Kasumi-1 (cell line): Measurements from ENCODE around the gene CDH1.
"Not testable (repeated sequence)": the region's sequence is repeated elsewhere in the genome, so short reads cannot be mapped to it uniquely, and the experiment has no call there.

ENCODE experiments used
- DNase-seq, 2 experiments: peaks; one replicate each; lab custom pipeline; 2025; lab: John Stamatoyannopoulos, UW

The CDH1 gene

GRCh38 chr16:68762996-68763756, 26.1 kb downstream of the CDH1 start:
- no peak for DNase-seq

DNA sequence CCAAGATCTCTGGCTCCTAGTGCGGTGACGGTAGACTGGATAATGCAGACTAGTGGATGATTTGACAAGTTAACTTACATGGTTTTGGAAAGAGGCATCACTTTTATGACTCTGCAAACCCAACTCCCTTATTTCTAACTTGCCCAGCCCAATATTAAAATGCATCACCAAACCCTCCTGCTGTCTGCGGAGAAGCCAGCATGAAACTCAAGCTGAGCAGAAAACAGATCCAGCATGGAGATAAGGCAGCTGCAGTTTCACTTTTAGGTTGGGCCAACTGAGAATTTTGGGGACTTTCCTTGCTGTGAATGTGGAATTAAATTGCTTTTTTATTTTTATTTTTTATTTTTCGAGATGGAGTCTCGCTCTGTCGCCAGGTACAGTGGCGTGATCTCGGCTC, 27.8 kb downstream of the CDH1 start:
- no peak for DNase-seq

DNA sequence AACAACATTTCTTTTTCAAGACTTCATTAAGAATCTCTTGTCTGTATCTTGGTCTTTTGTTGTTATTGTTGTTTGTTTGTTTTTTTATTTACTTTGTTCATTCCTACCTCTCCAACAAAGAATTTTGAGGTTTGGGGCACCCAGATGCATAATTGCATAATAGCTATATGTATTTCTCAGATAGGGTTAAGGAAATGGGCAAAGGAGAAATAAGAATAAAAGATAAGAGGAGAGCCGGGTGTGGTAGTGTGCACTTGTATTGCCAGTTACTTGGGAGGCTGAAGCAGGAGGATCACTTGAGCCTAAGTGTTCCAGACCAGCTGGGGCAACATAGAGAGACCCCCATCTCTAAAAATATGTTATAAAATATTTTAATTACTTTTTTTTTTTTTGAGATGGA, 30.5 kb downstream of the CDH1 start:
- no peak for DNase-seq

DNA sequence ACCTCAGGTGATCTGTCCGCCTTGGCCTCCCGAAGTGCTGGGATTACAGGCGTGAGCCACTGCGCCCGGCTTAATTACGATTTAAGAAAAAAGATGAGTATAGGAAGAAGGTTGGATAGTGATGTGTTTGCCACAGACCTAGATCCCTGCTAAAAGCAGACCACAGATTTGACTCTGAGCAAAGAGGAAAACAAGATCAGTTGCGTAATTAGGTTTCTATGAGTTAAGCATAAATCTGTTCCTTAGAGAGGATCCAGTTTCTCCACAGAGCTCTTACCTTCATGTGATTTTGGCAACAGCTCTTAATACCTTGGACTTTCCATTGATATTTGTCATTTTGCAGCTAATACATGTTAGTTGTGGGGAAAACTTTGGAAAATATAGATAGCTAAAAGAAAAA, 31.1 kb downstream of the CDH1 start:
- DNase-seq = no peak

- DNase-seq = no peak
These were observed 31.7 kb downstream of the CDH1 start for GRCh38 chr16:68768771-68769170.

DNA sequence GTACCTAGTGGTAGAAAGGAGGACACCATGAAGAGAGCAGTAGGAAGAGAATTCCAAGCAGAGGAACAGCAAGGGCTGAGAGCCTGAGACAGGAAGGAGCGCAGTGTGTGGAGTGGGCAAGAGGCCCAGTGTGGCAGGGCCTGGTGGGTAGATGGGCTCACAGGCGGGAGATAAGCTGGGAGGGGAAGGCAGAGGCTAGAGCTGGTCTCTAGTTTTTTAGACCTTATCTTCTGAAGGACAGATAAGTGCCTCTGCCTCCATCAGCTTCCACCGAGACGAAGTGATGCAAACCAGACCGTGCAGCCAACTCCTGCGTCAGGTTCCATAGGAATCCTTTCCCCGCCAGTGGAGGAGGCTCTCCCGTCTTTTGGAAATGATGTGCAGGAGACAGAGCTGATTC, 33.6 kb downstream of the CDH1 start:
- DNase-seq = no peak

- no peak for DNase-seq
These were observed 35.1 kb downstream of the CDH1 start for GRCh38 chr16:68772030-68772681.

GRCh38 chr16:68772871-68773270, 35.8 kb downstream of the CDH1 start:
- DNase-seq = no peak

GRCh38 chr16:68774982-68775634, 38.0 kb downstream of the CDH1 start:
- DNase-seq = no peak

GRCh38 chr16:68776821-68777485, 39.9 kb downstream of the CDH1 start:
- DNase-seq = no peak

DNA sequence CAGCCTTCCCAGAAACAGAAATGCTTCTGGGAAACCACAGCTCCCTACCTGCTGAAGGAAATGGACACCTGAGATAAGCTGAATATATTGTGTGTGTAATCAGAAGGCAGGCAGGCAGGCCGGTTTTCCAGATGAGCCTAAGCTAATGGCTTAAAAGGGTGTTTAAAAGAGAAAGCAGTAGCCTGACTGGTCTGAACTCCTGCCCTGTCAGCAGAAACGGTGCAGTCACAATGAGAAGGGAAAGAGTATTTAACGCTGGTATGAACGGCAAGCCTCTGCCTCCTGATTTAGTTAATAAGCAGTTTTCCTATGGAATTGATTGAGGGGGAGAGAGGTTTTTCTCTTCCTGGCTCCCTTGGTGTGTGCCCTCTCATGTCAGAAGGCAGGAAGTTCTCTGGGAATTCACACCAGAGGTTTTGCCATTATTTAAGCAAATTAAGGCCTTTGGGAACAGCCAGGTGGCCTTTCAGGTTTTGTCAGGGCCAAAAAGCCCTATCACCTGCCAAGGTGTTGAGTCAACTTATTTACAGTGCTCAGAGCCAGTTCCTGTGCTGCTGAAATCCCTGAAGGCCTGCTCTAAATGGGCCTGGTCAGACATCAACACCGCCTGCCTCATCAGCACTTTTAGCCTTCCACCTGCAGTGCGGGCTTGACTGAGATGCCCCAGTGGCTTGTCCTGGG, 41.6 kb downstream of the CDH1 start:
- DNase-seq = no peak

- DNase-seq = no peak
These were observed 42.8 kb downstream of the CDH1 start for GRCh38 chr16:68779891-68780290.

GRCh38 chr16:68781784-68782183, 44.7 kb downstream of the CDH1 start:
- no peak for DNase-seq

DNA sequence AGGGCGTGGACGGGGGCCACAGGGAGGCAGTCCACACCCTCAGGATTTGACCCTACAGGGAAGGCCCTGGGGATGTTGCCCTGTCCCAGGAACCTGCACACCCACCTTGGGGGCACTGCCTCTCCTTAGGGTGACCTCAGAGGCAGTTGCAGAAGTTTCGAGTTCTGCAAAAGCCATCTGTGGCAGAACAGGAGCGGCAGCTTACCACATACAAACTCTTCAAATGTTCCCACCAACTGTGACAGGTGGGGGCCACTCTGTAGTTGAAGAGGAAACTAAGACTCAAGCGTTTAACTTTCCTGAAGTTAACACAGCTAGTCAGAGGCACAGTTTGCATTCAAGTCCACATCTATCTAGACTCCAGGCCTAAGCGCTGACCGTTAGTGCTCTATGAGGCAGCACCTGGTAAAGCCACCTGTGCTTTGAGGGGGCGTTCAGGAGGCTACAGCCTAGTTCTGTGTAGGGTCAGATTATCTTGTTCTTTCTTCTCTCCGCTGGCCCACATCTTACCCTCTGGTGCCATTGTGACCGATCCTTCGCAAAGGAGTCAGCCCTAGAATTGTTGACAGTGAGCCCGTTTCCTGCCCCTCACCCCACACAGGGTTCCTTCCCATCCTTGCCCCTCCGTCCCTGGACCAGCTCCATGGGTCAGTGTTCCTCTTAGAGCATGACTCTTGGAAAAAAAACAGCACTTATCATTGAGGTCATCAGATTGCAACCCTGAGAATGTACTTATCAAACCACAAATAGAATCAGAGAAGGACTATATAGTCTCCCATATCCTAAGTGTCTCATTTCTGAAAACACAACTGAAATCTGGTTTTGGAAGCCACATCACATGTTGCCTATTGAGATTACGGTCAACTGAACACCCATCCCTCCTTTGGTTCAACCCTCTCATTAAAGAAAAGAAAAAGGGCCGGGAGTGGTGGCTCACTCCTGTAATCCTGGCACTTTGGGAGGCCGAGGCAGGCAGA, 45.4 kb downstream of the CDH1 start:
- no peak for DNase-seq

DNA sequence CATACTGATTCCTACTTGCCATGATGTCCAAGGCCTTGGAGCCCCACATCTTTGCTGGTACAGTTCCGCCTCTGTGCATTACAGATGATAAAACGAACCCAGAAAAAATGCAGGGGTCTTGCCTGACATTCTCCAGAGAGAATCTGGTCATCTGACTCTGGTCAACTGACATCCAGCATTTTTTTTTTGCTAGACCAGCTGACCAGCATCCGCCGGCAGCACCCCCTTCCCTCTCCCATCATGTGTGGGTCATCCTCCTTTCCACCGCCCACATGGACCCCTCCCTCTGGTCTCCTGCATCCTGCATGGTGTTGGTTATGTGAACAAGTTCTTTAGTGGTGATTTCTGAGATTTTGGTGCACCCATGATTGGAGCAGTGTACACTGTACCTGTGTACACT, 47.1 kb downstream of the CDH1 start:
- no peak for DNase-seq

GRCh38 chr16:68784721-68785120, 47.6 kb downstream of the CDH1 start:
- DNase-seq = no peak

DNA sequence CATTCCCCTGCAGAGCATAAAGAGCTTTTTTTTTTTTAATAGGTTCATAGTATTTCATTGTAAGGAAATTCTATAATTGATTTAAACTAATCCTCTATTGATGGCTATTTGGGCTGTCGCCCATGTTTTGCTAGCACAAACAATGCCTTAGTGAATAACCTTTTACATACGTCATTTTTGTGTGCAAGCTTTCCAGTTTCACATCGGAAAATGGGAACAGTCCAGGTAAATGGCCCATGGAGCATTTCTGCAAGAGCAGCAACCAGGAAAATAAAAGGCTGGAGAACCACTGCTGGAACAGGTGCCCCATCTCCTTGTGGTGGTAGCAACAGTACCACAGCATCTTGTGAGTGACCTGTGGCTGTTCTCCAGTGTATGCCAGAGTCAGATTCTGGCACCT, 48.6 kb downstream of the CDH1 start:
- no peak for DNase-seq

DNA sequence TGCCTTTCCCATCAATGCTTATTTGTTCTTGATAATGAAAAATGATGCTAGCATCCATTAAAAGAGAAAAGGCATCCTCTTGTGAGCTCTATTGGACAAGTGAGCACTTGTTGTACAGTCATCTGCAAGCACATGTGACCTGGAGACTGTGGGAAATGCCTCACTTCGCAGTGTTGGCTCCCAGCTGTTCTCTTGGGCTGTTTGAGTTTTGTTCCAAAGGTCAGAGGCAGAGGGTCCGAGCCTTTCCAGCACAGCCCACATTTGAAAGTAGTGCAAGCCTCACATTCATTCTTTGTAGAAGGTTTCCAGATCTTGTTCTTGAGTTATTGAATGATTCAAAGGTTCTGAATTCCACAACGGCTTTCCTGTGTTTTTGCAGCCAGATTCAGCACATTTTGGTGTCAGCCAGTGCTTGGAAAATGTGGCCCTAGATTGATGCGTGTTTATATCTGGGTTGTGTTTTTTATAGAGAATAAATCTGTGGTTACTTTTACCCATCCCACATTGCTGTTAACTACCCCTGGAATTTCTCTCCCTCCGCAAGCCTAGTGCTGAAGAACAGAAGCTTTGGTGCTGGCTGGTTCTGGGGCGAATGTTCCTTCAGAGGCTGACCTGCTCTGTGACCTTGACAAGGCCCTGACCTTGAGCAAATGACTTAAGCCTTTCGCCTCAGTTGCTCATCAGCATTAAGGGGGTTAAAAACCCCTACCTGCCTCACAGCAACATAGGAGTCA, 49.8 kb downstream of the CDH1 start:
- DNase-seq = no peak

- DNase-seq = not testable (repeated sequence)
These were observed 50.3 kb downstream of the CDH1 start for GRCh38 chr16:68787419-68787807.

GRCh38 chr16:68790130-68790761, 53.2 kb downstream of the CDH1 start:
- no peak for DNase-seq
